HEK293 (cell line): ENCODE data around the gene CST6.

ENCODE experiments used
- CTCF ChIA-PET: fragments of 350-600 bp; formaldehyde crosslinking; extraction: SDS; loops from one replicate; lab custom pipeline; 2021; ENCODE audit warnings: antibody characterized with exemption; lab: Yijun Ruan, JAX
- POLR2A ChIA-PET: fragments of 300-600 bp; formaldehyde crosslinking; extraction: SDS; loops from one replicate; lab custom pipeline; 2020; ENCODE audit warnings: antibody characterized with exemption, inconsistent platforms; lab: Yijun Ruan, JAX
- H3K27ac ChIP-seq: fragments of 200-500 bp; sonication (Bioruptor generic); 2 replicates; pipeline ENCODE4 v1.5.1; 2014; ENCODE audit warnings: low read depth, low read length, control low read depth, inconsistent platforms; ENCODE audit errors: extremely low read depth
- H3K36me3 ChIP-seq, 2 experiments: fragments of 200-500 bp in 1 of 2; sonication (Bioruptor generic) in 1 of 2; 1 replicate in 1 of 2; 2 replicates in 1 of 2; pipeline ENCODE4 v1.5.1; 2014 to 2017; ENCODE audit warnings: inconsistent platforms in 2 of 2, low read length in 2 of 2; ENCODE audit not compliant: control insufficient read depth in 2 of 2, insufficient read depth in 1 of 2
- H3K4me1 ChIP-seq: fragments of 200-500 bp; sonication (Bioruptor generic); 2 replicates; pipeline ENCODE4 v1.5.1; 2014; ENCODE audit warnings: mild to moderate bottlenecking, low read length, inconsistent platforms; ENCODE audit not compliant: control insufficient read depth, insufficient read depth
- H3K4me3 ChIP-seq: 2 replicates; pipeline ENCODE4 v1.5.1; 2011; ENCODE audit warnings: low read depth, mild to moderate bottlenecking, control low read depth, low read length, moderate library complexity
- H3K9me3 ChIP-seq: fragments of 200-500 bp; sonication (Bioruptor generic); 2 replicates; pipeline ENCODE4 v1.5.1; 2014; ENCODE audit warnings: low read depth, low read length, inconsistent platforms; ENCODE audit not compliant: control insufficient read depth, insufficient read depth
- GFI1B ChIP-seq: fragments of 450-650 bp; formaldehyde crosslinking; IDR thresholded peaks from 2 replicates; pipeline ENCODE4 v1.5.1; 2016; ENCODE audit warnings: missing biosample characterization, missing genetic modification characterization
- GLI2 ChIP-seq: fragments of 450-650 bp; formaldehyde crosslinking; IDR thresholded peaks from 2 replicates; pipeline ENCODE4; 2017; ENCODE audit warnings: missing biosample characterization, missing genetic modification characterization, low read depth, borderline replicate concordance
- KLF8 ChIP-seq: fragments of 450-650 bp; formaldehyde crosslinking; IDR thresholded peaks from 2 replicates; pipeline ENCODE4 v1.5.1; 2016; ENCODE audit warnings: missing biosample characterization, missing genetic modification characterization
- OVOL3 ChIP-seq: fragments of 450-650 bp; formaldehyde crosslinking; IDR thresholded peaks from 2 replicates; pipeline ENCODE4 v1.5.1; 2016; ENCODE audit warnings: missing biosample characterization, missing genetic modification characterization
- SCRT2 ChIP-seq: fragments of 450-650 bp; formaldehyde crosslinking; IDR thresholded peaks from 2 replicates; pipeline ENCODE4 v1.5.1; 2016; ENCODE audit warnings: missing biosample characterization, missing genetic modification characterization
- SP3 ChIP-seq: fragments of 450-650 bp; formaldehyde crosslinking; IDR thresholded peaks from 2 replicates; pipeline ENCODE4 v1.5.1; 2016; ENCODE audit warnings: missing biosample characterization, missing genetic modification characterization
- ZFHX2 ChIP-seq: fragments of 450-650 bp; formaldehyde crosslinking; conservative IDR thresholded peaks from 2 replicates; pipeline ENCODE4 v1.5.1; 2016; ENCODE audit warnings: missing biosample characterization, missing genetic modification characterization
- ZFP3 ChIP-seq: fragments of 450-650 bp; formaldehyde crosslinking; IDR thresholded peaks from 2 replicates; pipeline ENCODE4 v1.5.1; 2016; ENCODE audit warnings: low read depth, missing biosample characterization, missing genetic modification characterization
- ZIC2 ChIP-seq: fragments of 450-650 bp; formaldehyde crosslinking; IDR thresholded peaks from 2 replicates; pipeline ENCODE4 v1.5.1; 2016; ENCODE audit warnings: missing biosample characterization, missing genetic modification characterization
- ZNF174 ChIP-seq: fragments of 450-650 bp; formaldehyde crosslinking; IDR thresholded peaks from 2 replicates; pipeline ENCODE4 v1.5.0; 2017; ENCODE audit warnings: missing biosample characterization, mild to moderate bottlenecking, missing genetic modification characterization
- ZNF221 ChIP-seq: fragments of 450-650 bp; formaldehyde crosslinking; IDR thresholded peaks from 2 replicates; pipeline ENCODE4 v1.5.1; 2017; ENCODE audit warnings: missing biosample characterization, missing genetic modification characterization, borderline replicate concordance
- ZNF280D ChIP-seq: fragments of 450-650 bp; formaldehyde crosslinking; IDR thresholded peaks from 2 replicates; pipeline ENCODE4 v1.5.1; 2016; ENCODE audit warnings: missing biosample characterization, missing genetic modification characterization
- ZNF292 ChIP-seq: fragments of 450-650 bp; formaldehyde crosslinking; IDR thresholded peaks from 2 replicates; pipeline ENCODE4 v1.5.1; 2016; ENCODE audit warnings: low read depth, missing biosample characterization, missing genetic modification characterization, borderline replicate concordance
- ZNF311 ChIP-seq: fragments of 450-650 bp; formaldehyde crosslinking; IDR thresholded peaks from 2 replicates; pipeline ENCODE4 v1.5.1; 2017; ENCODE audit warnings: missing biosample characterization, missing genetic modification characterization, borderline replicate concordance
- ZNF433 ChIP-seq: fragments of 450-650 bp; formaldehyde crosslinking; IDR thresholded peaks from 2 replicates; pipeline ENCODE4 v1.5.1; 2016; ENCODE audit warnings: missing biosample characterization, missing genetic modification characterization, low read depth
- ZNF501 ChIP-seq: fragments of 450-650 bp; formaldehyde crosslinking; IDR thresholded peaks from 2 replicates; pipeline ENCODE4 v1.5.1; 2016; ENCODE audit warnings: missing biosample characterization, missing genetic modification characterization
- ZNF560 ChIP-seq: fragments of 450-650 bp; formaldehyde crosslinking; IDR thresholded peaks from 2 replicates; pipeline ENCODE4 v1.5.1; 2017; ENCODE audit warnings: missing biosample characterization, missing genetic modification characterization, borderline replicate concordance
- ZNF645 ChIP-seq: fragments of 450-650 bp; formaldehyde crosslinking; IDR thresholded peaks from 2 replicates; pipeline ENCODE4; 2016; ENCODE audit warnings: missing biosample characterization, missing genetic modification characterization
- ZNF670 ChIP-seq: fragments of 450-650 bp; formaldehyde crosslinking; IDR thresholded peaks from 2 replicates; pipeline ENCODE4 v1.5.1; 2016; ENCODE audit warnings: missing biosample characterization, missing genetic modification characterization, low read depth
- ZNF692 ChIP-seq: fragments of 450-650 bp; formaldehyde crosslinking; IDR thresholded peaks from 2 replicates; pipeline ENCODE4 v1.5.1; 2016; ENCODE audit warnings: missing biosample characterization, missing genetic modification characterization
- ZSCAN4 ChIP-seq: fragments of 450-650 bp; formaldehyde crosslinking; IDR thresholded peaks from 2 replicates; pipeline ENCODE4 v1.5.1; 2017; ENCODE audit warnings: missing biosample characterization, missing genetic modification characterization

Gene CST6

GRCh38 chr11:66015454-66015881, 3.7 kb downstream of the CST6 start (continued):
- no peak for TF ChIP-seq ZNF280D (tag by site-specific recombination)
- 0 out of 2 replicates have a peak, but pooled peaks have one; percentile 31 for TF ChIP-seq ZIC2 (tag by site-specific recombination)
- TF ChIP-seq OVOL3 (tag by site-specific recombination) = no peak
- TF ChIP-seq, all 188 proteins: peak for 1

GRCh38 chr11:66015936-66016792, 4.4 kb downstream of the CST6 start:
- POLR2A ChIA-PET = no interaction called here
- CTCF ChIA-PET = no interaction called here
- H3K9me3 ChIP-seq = no peaks in the 10 kb centered on the region
- H3K27ac ChIP-seq = no peak overlapping the region
- H3K4me3 ChIP-seq = no peak overlapping the region
- 0 out of 2 replicates have a peak, but pooled peaks have one; percentile 16 for TF ChIP-seq ZIC2 (tag by site-specific recombination)
- no peak for TF ChIP-seq ZNF292
- no peak for TF ChIP-seq ZNF311 (tag by site-specific recombination)
- TF ChIP-seq ZSCAN4 = 0 out of 2 replicates have a peak, but pooled peaks have one; percentile 28
- no peak for TF ChIP-seq ZNF645 (tag by site-specific recombination)
- no peaks in the 10 kb centered on the region for H3K4me1 ChIP-seq
- H3K36me3 ChIP-seq = no peaks in the 10 kb centered on the region

- ChIA-PET CTCF (no interaction called here), POLR2A (no interaction called here)
- no peaks in the 10 kb centered on the region for H3K36me3 ChIP-seq
- TF ChIP-seq SP3 (tag by site-specific recombination) = no peak
- TF ChIP-seq SCRT2 = no peak
- no peak for TF ChIP-seq ZNF645 (tag by site-specific recombination)
- TF ChIP-seq ZNF433 = no peak
- TF ChIP-seq KLF8 (tag by site-specific recombination) = no peak
- H3K4me1 ChIP-seq = no peaks in the 10 kb centered on the region
- H3K4me3 ChIP-seq = no peak overlapping the region
- no peaks in the 10 kb centered on the region for H3K9me3 ChIP-seq
- H3K27ac ChIP-seq = no peak overlapping the region
These were observed 5.0 kb downstream of the CST6 start for GRCh38 chr11:66016793-66017177.

- Histone ChIP-seq H3K9me3 (no peaks in the 10 kb centered on the region), H3K36me3 (no peaks in the 10 kb centered on the region), H3K4me1 (no peaks in the 10 kb centered on the region), H3K4me3 (no peak overlapping the region), H3K27ac (no peak overlapping the region)
- ChIA-PET POLR2A (no interaction called here), CTCF (no interaction called here)
- TF ChIP-seq ZNF501 (tag by site-specific recombination) = no peak
- TF ChIP-seq ZNF311 (tag by site-specific recombination) = no peak
- no peak for TF ChIP-seq ZNF221 (tag by site-specific recombination)
- TF ChIP-seq GFI1B (tag by site-specific recombination) = no peak
- TF ChIP-seq ZNF174 (tag by site-specific recombination) = no peak
- peak; percentile 100 for TF ChIP-seq ZFHX2 (tag by site-specific recombination)
- no peak for TF ChIP-seq GLI2 (tag by site-specific recombination)
- no peak for TF ChIP-seq ZNF670
- TF ChIP-seq ZNF692 (tag by site-specific recombination) = no peak
- no peak for TF ChIP-seq ZFP3 (tag by site-specific recombination)
- TF ChIP-seq ZNF560 (tag by site-specific recombination) = no peak
These were observed 5.5 kb downstream of the CST6 start for GRCh38 chr11:66017321-66017720.
